HCEC 1CT (cell line): ENCODE measurements around the gene EIF5A.

ENCODE experiments used
- DNase-seq: peaks from one replicate; pipeline ENCODE4 v3.0.0-alpha.2; 2017

Gene EIF5A

GRCh38 chr17:7357381-7357780 lies 50.0 kb downstream of the EIF5A start:
- no peak for DNase-seq

GRCh38 chr17:7361906-7362305 lies 54.5 kb downstream of the EIF5A start:
- DNase-seq, result no peak
